Caco-2 (cell line): ENCODE results near the gene TMEM132C. TPM values are rescaled to one million over a fixed set of nuclear protein-coding genes. Genes with fewer than 3 reads are reported as not detected.

Experiments used
- BruUV-seq: library from RNA; stranded (reverse); fragments of 400-500 nt; replicated peaks from 2 replicates; lab custom pipeline; 2021; lab: Mats Ljungman, UMichigan
- CTCF ChIA-PET: fragments of 300-600 bp; sonication (Branson Sonifier 250); formaldehyde crosslinking; loops from one replicate; lab custom pipeline; 2022; ENCODE audit warnings: antibody characterized with exemption; lab: Charles Lee
- POLR2A ChIA-PET: fragments of 300-600 bp; sonication (Branson Sonifier 250); formaldehyde crosslinking; loops from one replicate; lab custom pipeline; 2022; ENCODE audit warnings: antibody characterized with exemption; lab: Charles Lee
- DNase-seq, 2 experiments: peaks; one replicate each; pipeline versions ENCODE4 v3.0.0 to v3.0.0-alpha.2; 2020 to 2022
- H3K27me3 ChIP-seq: replicated peaks from 2 replicates; pipeline ENCODE4 v1.6.0; 2011; ENCODE audit warnings: low read length; ENCODE audit not compliant: control insufficient read depth, insufficient read depth
- H3K36me3 ChIP-seq: 2 replicates; pipeline ENCODE4 v1.5.1; 2011; ENCODE audit warnings: low read length; ENCODE audit not compliant: control insufficient read depth, insufficient read depth
- H3K4me1 ChIP-seq: fragments of 250-450 bp; sonication (Bioruptor Pico); 2 replicates; pipeline ENCODE4 v1.5.1; 2020; ENCODE audit warnings: mild to moderate bottlenecking
- H3K4me3 ChIP-seq: 2 replicates; pipeline ENCODE4 v1.5.1; 2011; ENCODE audit warnings: low read depth, mild to moderate bottlenecking, control low read depth, low read length
- H3K9me3 ChIP-seq: fragments of 250-450 bp; sonication (Bioruptor Pico); 2 replicates; pipeline ENCODE4 v1.5.1; 2020; ENCODE audit warnings: mild to moderate bottlenecking, moderate library complexity
- H3K27ac Mint-ChIP-seq: one replicate; pipeline ENCODE4 v1.8.0; 2022; ENCODE audit warnings: mixed read lengths; ENCODE audit not compliant: unreplicated experiment
- H3K27me3 Mint-ChIP-seq: one replicate; pipeline ENCODE4 v1.8.0; 2022; ENCODE audit warnings: mixed read lengths; ENCODE audit not compliant: insufficient read depth, unreplicated experiment
- H3K36me3 Mint-ChIP-seq: one replicate; pipeline ENCODE4 v1.8.0; 2022; ENCODE audit warnings: mild to moderate bottlenecking, mixed read lengths; ENCODE audit not compliant: insufficient read depth, unreplicated experiment
- H3K4me1 Mint-ChIP-seq: one replicate; pipeline ENCODE4 v1.8.0; 2022; ENCODE audit warnings: low read depth, mixed read lengths; ENCODE audit not compliant: unreplicated experiment
- H3K4me3 Mint-ChIP-seq: one replicate; pipeline ENCODE4 v1.8.0; 2022; ENCODE audit warnings: mild to moderate bottlenecking, moderate library complexity, mixed read lengths; ENCODE audit not compliant: unreplicated experiment
- H3K9me3 Mint-ChIP-seq: one replicate; pipeline ENCODE4 v1.8.0; 2022; ENCODE audit warnings: mixed read lengths; ENCODE audit not compliant: unreplicated experiment
- intact Hi-C: fragments of 100-400 bp; cut with micrococcal nuclease; formaldehyde crosslinking; loops from one replicate; pipeline ENCODE4 v1.10.0; 2022; ENCODE audit not compliant: unreplicated experiment
- total RNA-seq: library from RNA; stranded (reverse); gene quantifications from 2 replicates; pipeline ENCODE4 v1.2.3, GENCODE V29; 2022
- TF ChIP-seq, protein P1 (sequence below), 2 experiments: fragments of 200-600 bp in 1 of 2; IDR thresholded peaks; 1 replicate in 1 of 2; 2 replicates in 1 of 2; pipeline versions ENCODE4 v1.5.1 to v1.8.0; 2011 to 2022; ENCODE audit warnings: antibody characterized with exemption in 1 of 2, control low read depth in 1 of 2, inconsistent platforms in 1 of 2, low read depth in 1 of 2, low read length in 1 of 2, mild to moderate bottlenecking in 1 of 2, moderate library complexity in 1 of 2; ENCODE audit not compliant: insufficient read depth in 1 of 2, severe bottlenecking in 1 of 2, unreplicated experiment in 1 of 2

Gene TMEM132C
- total RNA-seq, 1 experiment from 2014 or later, result not detected

- H3K4me3 Mint-ChIP-seq, result no peak overlapping the region
- TF ChIP-seq, protein P1, sequence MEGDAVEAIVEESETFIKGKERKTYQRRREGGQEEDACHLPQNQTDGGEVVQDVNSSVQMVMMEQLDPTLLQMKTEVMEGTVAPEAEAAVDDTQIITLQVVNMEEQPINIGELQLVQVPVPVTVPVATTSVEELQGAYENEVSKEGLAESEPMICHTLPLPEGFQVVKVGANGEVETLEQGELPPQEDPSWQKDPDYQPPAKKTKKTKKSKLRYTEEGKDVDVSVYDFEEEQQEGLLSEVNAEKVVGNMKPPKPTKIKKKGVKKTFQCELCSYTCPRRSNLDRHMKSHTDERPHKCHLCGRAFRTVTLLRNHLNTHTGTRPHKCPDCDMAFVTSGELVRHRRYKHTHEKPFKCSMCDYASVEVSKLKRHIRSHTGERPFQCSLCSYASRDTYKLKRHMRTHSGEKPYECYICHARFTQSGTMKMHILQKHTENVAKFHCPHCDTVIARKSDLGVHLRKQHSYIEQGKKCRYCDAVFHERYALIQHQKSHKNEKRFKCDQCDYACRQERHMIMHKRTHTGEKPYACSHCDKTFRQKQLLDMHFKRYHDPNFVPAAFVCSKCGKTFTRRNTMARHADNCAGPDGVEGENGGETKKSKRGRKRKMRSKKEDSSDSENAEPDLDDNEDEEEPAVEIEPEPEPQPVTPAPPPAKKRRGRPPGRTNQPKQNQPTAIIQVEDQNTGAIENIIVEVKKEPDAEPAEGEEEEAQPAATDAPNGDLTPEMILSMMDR (IDR thresholded peaks at IDR 0.05; ENCODE audit: insufficient read depth in 1 of 2, low read depth in 1 of 2, low read length in 1 of 2, severe bottlenecking in 1 of 2, unreplicated experiment in 1 of 2), result no peak
Measured at GRCh38 chr12:128316973-128317526, 50.1 kb downstream of the TMEM132C start.

DNA sequence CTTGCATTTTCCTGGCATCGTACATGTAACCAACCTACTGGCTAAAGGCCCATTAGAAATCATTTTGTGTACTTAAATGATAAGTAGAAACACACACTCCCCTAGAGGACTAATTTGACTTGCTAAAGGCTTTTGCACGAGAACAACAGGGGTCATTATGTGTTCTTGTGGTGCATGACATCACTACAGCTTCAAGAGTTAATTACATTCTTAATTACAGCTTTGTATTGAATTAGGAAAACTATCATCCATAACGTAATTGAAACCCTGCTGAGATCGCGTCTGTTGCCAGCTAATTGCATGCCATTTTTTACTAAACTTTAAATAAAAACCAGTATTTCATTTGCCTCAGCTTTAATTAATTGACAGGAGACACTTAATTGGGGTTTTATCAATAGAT lies 51.4 kb downstream of the TMEM132C start:
- Mint-ChIP-seq H3K27ac (no peak overlapping the region), H3K27me3 (no peaks in the 10 kb centered on the region), H3K4me3 (no peak overlapping the region), H3K4me1 (no peaks in the 10 kb centered on the region), H3K9me3 (peaks cover 20% of the 10 kb centered on the region), H3K36me3 (no peaks in the 10 kb centered on the region)
- Histone ChIP-seq H3K4me3 (no peak overlapping the region), H3K36me3 (no peaks in the 10 kb centered on the region), H3K9me3 (no peaks in the 10 kb centered on the region; the same call in 1 of the 2 replicates), H3K4me1 (no peaks in the 10 kb centered on the region), H3K27me3 (no peaks in the 10 kb centered on the region)
- no TSS peak for BruUV-seq
- CTCF ChIA-PET, result no interaction called here
- no peak for DNase-seq
- intact Hi-C loops, result no loop called here
- POLR2A ChIA-PET, result no interaction called here
- TF ChIP-seq, protein P1 (IDR thresholded peaks at IDR 0.05; ENCODE audit: insufficient read depth in 1 of 2, low read depth in 1 of 2, low read length in 1 of 2, severe bottlenecking in 1 of 2, unreplicated experiment in 1 of 2), result no peak

More at GRCh38 chr12:128316973-128317526, 50.1 kb downstream of the TMEM132C start:
- H3K9me3 ChIP-seq, result no peaks in the 10 kb centered on the region; the same call in 1 of the 2 replicates
- no TSS peak for BruUV-seq
- intact Hi-C loops, result no loop called here
- no peak overlapping the region for H3K27ac Mint-ChIP-seq
- ChIA-PET CTCF (no interaction called here), POLR2A (no interaction called here)
- no peak for DNase-seq
- no peaks in the 10 kb centered on the region for H3K27me3 Mint-ChIP-seq
- no peaks in the 10 kb centered on the region for H3K4me1 ChIP-seq
- H3K9me3 Mint-ChIP-seq, result peaks cover 14% of the 10 kb centered on the region
- no peak overlapping the region for H3K4me3 ChIP-seq
- H3K36me3 ChIP-seq, result no peaks in the 10 kb centered on the region
- no peaks in the 10 kb centered on the region for H3K36me3 Mint-ChIP-seq
- no peaks in the 10 kb centered on the region for H3K4me1 Mint-ChIP-seq
- no peaks in the 10 kb centered on the region for H3K27me3 ChIP-seq

DNA sequence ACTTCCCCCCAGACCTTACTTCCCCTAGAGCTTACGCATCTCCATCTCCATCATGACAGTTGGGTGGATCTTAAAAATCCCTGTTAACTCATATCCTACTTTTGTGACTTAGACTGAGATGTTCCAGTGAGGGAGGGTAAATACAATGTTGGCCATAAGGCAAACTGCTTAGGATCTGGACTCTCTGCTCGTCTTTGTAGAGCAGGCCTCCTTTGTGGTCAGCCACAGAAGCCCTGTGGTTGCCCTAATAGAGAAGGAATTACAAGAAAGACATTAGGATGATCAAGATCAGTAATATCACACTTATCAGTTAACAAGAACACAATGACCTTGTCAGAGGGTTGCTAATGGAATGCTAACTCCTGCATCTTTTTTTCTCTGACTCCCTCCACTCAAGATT lies 52.0 kb downstream of the TMEM132C start:
- no peaks in the 10 kb centered on the region for H3K36me3 Mint-ChIP-seq
- no peak for DNase-seq
- no TSS peak for BruUV-seq
- CTCF ChIA-PET, result no interaction called here
- TF ChIP-seq, protein P1 (IDR thresholded peaks at IDR 0.05; ENCODE audit: insufficient read depth in 1 of 2, low read depth in 1 of 2, low read length in 1 of 2, severe bottlenecking in 1 of 2, unreplicated experiment in 1 of 2), result no peak
- H3K4me3 ChIP-seq, result no peak overlapping the region
- H3K27ac Mint-ChIP-seq, result no peak overlapping the region
- POLR2A ChIA-PET, result no interaction called here
- H3K27me3 ChIP-seq, result no peaks in the 10 kb centered on the region
- no peaks in the 10 kb centered on the region for H3K4me1 Mint-ChIP-seq
- H3K4me1 ChIP-seq, result no peaks in the 10 kb centered on the region
- H3K4me3 Mint-ChIP-seq, result no peak overlapping the region
- H3K36me3 ChIP-seq, result no peaks in the 10 kb centered on the region
- no peaks in the 10 kb centered on the region; the same call in 1 of the 2 replicates for H3K9me3 ChIP-seq
- intact Hi-C loops, result no loop called here
- H3K27me3 Mint-ChIP-seq, result no peaks in the 10 kb centered on the region
- H3K9me3 Mint-ChIP-seq, result peaks cover 26% of the 10 kb centered on the region
